GOT3 (cell line): ENCODE results near the gene NPBWR2.

ENCODE experiments used
- DNase-seq: peaks from one replicate; lab custom pipeline; 2025; ENCODE audit warnings: mixed read lengths; lab: John Stamatoyannopoulos, UW

NPBWR2 gene

GRCh38 chr20:64056889-64057627 is 50.3 kb downstream of the NPBWR2 start:
- DNase-seq: no peak

GRCh38 chr20:64056639-64056888 is 50.8 kb downstream of the NPBWR2 start:
- DNase-seq: no peak

- DNase-seq: no peak
Measured at GRCh38 chr20:64055893-64056638, 51.3 kb downstream of the NPBWR2 start.

GRCh38 chr20:64055396-64055892 is 51.9 kb downstream of the NPBWR2 start:
- DNase-seq: no peak

GRCh38 chr20:64053841-64054661 is 53.3 kb downstream of the NPBWR2 start:
- DNase-seq: no peak
